Measurements from ENCODE around the gene C1QTNF1. TPM values are rescaled to one million over a fixed set of nuclear protein-coding genes. Genes with fewer than 3 reads are reported as not detected.

Gene C1QTNF1
- total RNA-seq, 4 donors from 2014 or later: 110 to 438 (median 388) TPM

GRCh38 chr17:79054200-79054960 lies 30.4 kb downstream of the C1QTNF1 start:
- TF ChIP-seq CTCF (IDR thresholded peaks at IDR 0.05): no peak
- no peak for DNase-seq (ENCODE audit: low spot score)
- no peak for ATAC-seq (ENCODE audit: low FRiP score)

- no peak for ATAC-seq (ENCODE audit: low FRiP score)
- DNase-seq (ENCODE audit: low spot score): no peak
- no peak for TF ChIP-seq CTCF (IDR thresholded peaks at IDR 0.05)
Measured at GRCh38 chr17:79055197-79055596, 31.2 kb downstream of the C1QTNF1 start.

GRCh38 chr17:79057737-79058385 lies 33.9 kb downstream of the C1QTNF1 start:
- ATAC-seq (ENCODE audit: low FRiP score) (no peak), DNase-seq (ENCODE audit: low spot score) (peak; percentile 21)
- TF ChIP-seq CTCF (IDR thresholded peaks at IDR 0.05): no peak

GRCh38 chr17:79062691-79063090 lies 38.7 kb downstream of the C1QTNF1 start:
- DNase-seq (ENCODE audit: low spot score) (peak; percentile 21), ATAC-seq (ENCODE audit: low FRiP score) (no peak)
- no peak for TF ChIP-seq CTCF (IDR thresholded peaks at IDR 0.05)

GRCh38 chr17:79064026-79064425 lies 40.1 kb downstream of the C1QTNF1 start:
- no peak for DNase-seq (ENCODE audit: low spot score)
- TF ChIP-seq CTCF (IDR thresholded peaks at IDR 0.05): no peak
- no peak for ATAC-seq (ENCODE audit: low FRiP score)

GRCh38 chr17:79065105-79065670 lies 41.2 kb downstream of the C1QTNF1 start:
- TF ChIP-seq CTCF (IDR thresholded peaks at IDR 0.05): peak in 1 of 3 donors; percentile 23
- no peak for DNase-seq (ENCODE audit: low spot score)
- ATAC-seq (ENCODE audit: low FRiP score): no peak

Measured in omental fat pad (tissue), 4 donors.